Neural cell (in vitro differentiated cells): ENCODE data around the gene APMAP.
"Not testable (repeated sequence)": the region's sequence is repeated elsewhere in the genome, so short reads cannot be mapped to it uniquely, and the experiment has no call there.

Experiments used
- CTCF ChIP-seq: fragments of 450-650 bp; IDR thresholded peaks from 2 replicates; pipeline ENCODE4 v1.5.1; 2014; ENCODE audit warnings: antibody characterized with exemption, mild to moderate bottlenecking, moderate library complexity; ENCODE audit not compliant: poor library complexity, severe bottlenecking
- EP300 ChIP-seq: fragments of 450-650 bp; conservative IDR thresholded peaks from 2 replicates; pipeline ENCODE4 v1.6.1; 2014; ENCODE audit warnings: antibody characterized with exemption, mild to moderate bottlenecking, moderate library complexity; ENCODE audit not compliant: poor library complexity, severe bottlenecking

GRCh38 chr20:25001323-25001722, 8.8 kb upstream of the APMAP start:
- TF ChIP-seq EP300, CTCF: not testable (repeated sequence)
